ENCODE data around the gene PTPN23. TPM values are rescaled to one million over a fixed set of nuclear protein-coding genes. Genes with fewer than 3 reads are reported as not detected.

Gene PTPN23, protein sequence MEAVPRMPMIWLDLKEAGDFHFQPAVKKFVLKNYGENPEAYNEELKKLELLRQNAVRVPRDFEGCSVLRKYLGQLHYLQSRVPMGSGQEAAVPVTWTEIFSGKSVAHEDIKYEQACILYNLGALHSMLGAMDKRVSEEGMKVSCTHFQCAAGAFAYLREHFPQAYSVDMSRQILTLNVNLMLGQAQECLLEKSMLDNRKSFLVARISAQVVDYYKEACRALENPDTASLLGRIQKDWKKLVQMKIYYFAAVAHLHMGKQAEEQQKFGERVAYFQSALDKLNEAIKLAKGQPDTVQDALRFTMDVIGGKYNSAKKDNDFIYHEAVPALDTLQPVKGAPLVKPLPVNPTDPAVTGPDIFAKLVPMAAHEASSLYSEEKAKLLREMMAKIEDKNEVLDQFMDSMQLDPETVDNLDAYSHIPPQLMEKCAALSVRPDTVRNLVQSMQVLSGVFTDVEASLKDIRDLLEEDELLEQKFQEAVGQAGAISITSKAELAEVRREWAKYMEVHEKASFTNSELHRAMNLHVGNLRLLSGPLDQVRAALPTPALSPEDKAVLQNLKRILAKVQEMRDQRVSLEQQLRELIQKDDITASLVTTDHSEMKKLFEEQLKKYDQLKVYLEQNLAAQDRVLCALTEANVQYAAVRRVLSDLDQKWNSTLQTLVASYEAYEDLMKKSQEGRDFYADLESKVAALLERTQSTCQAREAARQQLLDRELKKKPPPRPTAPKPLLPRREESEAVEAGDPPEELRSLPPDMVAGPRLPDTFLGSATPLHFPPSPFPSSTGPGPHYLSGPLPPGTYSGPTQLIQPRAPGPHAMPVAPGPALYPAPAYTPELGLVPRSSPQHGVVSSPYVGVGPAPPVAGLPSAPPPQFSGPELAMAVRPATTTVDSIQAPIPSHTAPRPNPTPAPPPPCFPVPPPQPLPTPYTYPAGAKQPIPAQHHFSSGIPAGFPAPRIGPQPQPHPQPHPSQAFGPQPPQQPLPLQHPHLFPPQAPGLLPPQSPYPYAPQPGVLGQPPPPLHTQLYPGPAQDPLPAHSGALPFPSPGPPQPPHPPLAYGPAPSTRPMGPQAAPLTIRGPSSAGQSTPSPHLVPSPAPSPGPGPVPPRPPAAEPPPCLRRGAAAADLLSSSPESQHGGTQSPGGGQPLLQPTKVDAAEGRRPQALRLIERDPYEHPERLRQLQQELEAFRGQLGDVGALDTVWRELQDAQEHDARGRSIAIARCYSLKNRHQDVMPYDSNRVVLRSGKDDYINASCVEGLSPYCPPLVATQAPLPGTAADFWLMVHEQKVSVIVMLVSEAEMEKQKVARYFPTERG (N-terminal part only)
- total RNA-seq (2021) (44.1 to 53.5 TPM (median 49.8 TPM) in 3 replicates), Bru-seq, nascent RNA (percentile 60 among the genes with signal in this experiment)
- long read RNA-seq, experiment 1, full-length matches to known transcripts: 7 of 35 reads
- long read RNA-seq, experiment 1, partial matches to known transcripts: 19 of 35 reads
- long read RNA-seq, experiment 1, other reads (novel, unspliced or antisense): 9 of 35 reads
- long read RNA-seq, experiment 2, full-length matches to known transcripts: 3 of 55 reads
- long read RNA-seq, experiment 2, partial matches to known transcripts: 44 of 55 reads
- long read RNA-seq, experiment 2, other reads (novel, unspliced or antisense): 8 of 55 reads
- long read RNA-seq, experiment 3: 0 reads

DNA sequence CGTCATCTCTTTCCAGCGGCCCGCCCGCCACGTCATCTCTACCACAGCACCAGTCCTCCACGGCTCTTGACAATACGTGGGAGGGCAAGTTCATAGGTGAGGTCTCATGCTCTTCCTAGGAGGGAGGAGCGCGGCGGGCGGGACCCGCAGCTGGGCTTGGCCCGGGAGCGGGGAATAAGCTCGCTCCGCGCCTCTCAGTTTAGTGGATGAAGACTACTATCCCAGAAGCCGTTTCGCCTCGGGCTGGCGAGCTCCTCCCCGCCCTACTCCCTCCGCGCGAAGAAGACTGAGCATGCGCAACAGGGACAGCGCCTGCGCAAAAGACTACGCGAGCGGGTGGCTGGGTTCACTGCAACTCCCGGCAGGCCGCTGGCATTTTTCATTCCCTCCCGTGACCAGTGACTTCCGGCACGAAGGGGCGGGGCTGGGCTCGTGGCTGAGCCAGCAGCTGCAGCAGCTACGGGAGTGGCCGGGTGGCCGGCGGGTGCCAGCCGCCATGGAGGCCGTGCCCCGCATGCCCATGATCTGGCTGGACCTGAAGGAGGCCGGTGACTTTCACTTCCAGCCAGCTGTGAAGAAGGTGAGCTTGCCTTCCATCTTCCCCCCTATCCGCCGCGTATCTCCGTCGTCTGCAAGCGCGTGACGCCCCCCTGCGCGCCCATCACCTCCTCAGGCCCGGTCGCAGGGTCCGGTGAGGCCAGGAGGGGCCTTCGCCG, at the start of gene PTPN23:
TSS of gene PTPN23 (plus strand) at position 421 of the 716 bp plus-strand sequence. CDS start at position 497, 76 bp downstream.
- peak within 1 kb of the TSS; percentile 100 for H3K27ac Mint-ChIP-seq
- peaks cover 21% of the 10 kb centered on the region for H3K4me1 Mint-ChIP-seq
- CTCF ChIA-PET: interaction anchor here (0.6 to 2.2 kb wide), 13 partner anchors 10 to 471 kb away, joined by 3 to 37 read pairs (median 4); partner anchors contain the start of genes NBEAL2 and SETD2
- peak; percentile 98 for DNase-seq (ENCODE audit: low spot score)
- peak; percentile 79 for ATAC-seq
- H3K9me3 Mint-ChIP-seq: no peaks in the 10 kb centered on the region
- H3K27me3 Mint-ChIP-seq (ENCODE audit: low read depth): no peaks in the 10 kb centered on the region
- peak within 1 kb of the TSS; percentile 100 for H3K4me3 Mint-ChIP-seq
- no peaks in the 10 kb centered on the region for H3K36me3 Mint-ChIP-seq
- POLR2A ChIA-PET: interaction anchor here (0.7 to 1.4 kb wide), 8 partner anchors 9 to 536 kb away, joined by 3 to 8 read pairs (median 3); no protein-coding TSS in a partner anchor
- TF ChIP-seq IRF2 (CRISPR knock-in tag; IDR thresholded peaks at IDR 0.05; ENCODE audit: borderline replicate concordance, low read depth) (no peak; the same call in 1 of the 2 replicates), GABPB1 (CRISPR knock-in tag; IDR thresholded peaks at IDR 0.05) (peak; percentile 79; the same call in 1 of the 2 replicates), ZNF138 (CRISPR knock-in tag; conservative IDR thresholded peaks at IDR 0.05) (no peak), NFATC4 (CRISPR knock-in tag; IDR thresholded peaks at IDR 0.05) (no peak), ZNF317 (CRISPR knock-in tag; IDR thresholded peaks at IDR 0.05; ENCODE audit: borderline replicate concordance, low read depth) (no peak), RORB (CRISPR knock-in tag; IDR thresholded peaks at IDR 0.05) (no peak), ZNF423 (CRISPR knock-in tag; IDR thresholded peaks at IDR 0.05) (no peak)
- TF ChIP-seq, protein P1, sequence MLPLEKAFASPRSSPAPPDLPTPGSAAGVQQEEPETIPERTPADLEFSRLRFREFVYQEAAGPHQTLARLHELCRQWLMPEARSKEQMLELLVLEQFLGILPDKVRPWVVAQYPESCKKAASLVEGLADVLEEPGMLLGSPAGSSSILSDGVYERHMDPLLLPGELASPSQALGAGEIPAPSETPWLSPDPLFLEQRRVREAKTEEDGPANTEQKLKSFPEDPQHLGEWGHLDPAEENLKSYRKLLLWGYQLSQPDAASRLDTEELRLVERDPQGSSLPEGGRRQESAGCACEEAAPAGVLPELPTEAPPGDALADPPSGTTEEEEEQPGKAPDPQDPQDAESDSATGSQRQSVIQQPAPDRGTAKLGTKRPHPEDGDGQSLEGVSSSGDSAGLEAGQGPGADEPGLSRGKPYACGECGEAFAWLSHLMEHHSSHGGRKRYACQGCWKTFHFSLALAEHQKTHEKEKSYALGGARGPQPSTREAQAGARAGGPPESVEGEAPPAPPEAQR (CRISPR knock-in tag; IDR thresholded peaks at IDR 0.05): no peak
- TF ChIP-seq, protein P2, sequence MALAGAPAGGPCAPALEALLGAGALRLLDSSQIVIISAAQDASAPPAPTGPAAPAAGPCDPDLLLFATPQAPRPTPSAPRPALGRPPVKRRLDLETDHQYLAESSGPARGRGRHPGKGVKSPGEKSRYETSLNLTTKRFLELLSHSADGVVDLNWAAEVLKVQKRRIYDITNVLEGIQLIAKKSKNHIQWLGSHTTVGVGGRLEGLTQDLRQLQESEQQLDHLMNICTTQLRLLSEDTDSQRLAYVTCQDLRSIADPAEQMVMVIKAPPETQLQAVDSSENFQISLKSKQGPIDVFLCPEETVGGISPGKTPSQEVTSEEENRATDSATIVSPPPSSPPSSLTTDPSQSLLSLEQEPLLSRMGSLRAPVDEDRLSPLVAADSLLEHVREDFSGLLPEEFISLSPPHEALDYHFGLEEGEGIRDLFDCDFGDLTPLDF (CRISPR knock-in tag; IDR thresholded peaks at IDR 0.05): no peak
- TF ChIP-seq, protein P3, sequence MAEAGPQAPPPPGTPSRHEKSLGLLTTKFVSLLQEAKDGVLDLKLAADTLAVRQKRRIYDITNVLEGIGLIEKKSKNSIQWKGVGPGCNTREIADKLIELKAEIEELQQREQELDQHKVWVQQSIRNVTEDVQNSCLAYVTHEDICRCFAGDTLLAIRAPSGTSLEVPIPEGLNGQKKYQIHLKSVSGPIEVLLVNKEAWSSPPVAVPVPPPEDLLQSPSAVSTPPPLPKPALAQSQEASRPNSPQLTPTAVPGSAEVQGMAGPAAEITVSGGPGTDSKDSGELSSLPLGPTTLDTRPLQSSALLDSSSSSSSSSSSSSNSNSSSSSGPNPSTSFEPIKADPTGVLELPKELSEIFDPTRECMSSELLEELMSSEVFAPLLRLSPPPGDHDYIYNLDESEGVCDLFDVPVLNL (CRISPR knock-in tag; IDR thresholded peaks at IDR 0.05; ENCODE audit: borderline replicate concordance, low read depth): no peak
- TF ChIP-seq, protein P4, sequence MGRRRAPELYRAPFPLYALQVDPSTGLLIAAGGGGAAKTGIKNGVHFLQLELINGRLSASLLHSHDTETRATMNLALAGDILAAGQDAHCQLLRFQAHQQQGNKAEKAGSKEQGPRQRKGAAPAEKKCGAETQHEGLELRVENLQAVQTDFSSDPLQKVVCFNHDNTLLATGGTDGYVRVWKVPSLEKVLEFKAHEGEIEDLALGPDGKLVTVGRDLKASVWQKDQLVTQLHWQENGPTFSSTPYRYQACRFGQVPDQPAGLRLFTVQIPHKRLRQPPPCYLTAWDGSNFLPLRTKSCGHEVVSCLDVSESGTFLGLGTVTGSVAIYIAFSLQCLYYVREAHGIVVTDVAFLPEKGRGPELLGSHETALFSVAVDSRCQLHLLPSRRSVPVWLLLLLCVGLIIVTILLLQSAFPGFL (CRISPR knock-in tag; IDR thresholded peaks at IDR 0.05; ENCODE audit: borderline replicate concordance): no peak
- TF ChIP-seq, protein P5, sequence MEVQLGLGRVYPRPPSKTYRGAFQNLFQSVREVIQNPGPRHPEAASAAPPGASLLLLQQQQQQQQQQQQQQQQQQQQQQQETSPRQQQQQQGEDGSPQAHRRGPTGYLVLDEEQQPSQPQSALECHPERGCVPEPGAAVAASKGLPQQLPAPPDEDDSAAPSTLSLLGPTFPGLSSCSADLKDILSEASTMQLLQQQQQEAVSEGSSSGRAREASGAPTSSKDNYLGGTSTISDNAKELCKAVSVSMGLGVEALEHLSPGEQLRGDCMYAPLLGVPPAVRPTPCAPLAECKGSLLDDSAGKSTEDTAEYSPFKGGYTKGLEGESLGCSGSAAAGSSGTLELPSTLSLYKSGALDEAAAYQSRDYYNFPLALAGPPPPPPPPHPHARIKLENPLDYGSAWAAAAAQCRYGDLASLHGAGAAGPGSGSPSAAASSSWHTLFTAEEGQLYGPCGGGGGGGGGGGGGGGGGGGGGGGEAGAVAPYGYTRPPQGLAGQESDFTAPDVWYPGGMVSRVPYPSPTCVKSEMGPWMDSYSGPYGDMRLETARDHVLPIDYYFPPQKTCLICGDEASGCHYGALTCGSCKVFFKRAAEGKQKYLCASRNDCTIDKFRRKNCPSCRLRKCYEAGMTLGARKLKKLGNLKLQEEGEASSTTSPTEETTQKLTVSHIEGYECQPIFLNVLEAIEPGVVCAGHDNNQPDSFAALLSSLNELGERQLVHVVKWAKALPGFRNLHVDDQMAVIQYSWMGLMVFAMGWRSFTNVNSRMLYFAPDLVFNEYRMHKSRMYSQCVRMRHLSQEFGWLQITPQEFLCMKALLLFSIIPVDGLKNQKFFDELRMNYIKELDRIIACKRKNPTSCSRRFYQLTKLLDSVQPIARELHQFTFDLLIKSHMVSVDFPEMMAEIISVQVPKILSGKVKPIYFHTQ (CRISPR knock-in tag; IDR thresholded peaks at IDR 0.05): peak; percentile 1; the same call in 1 of the 2 replicates
- TF ChIP-seq, protein P6, sequence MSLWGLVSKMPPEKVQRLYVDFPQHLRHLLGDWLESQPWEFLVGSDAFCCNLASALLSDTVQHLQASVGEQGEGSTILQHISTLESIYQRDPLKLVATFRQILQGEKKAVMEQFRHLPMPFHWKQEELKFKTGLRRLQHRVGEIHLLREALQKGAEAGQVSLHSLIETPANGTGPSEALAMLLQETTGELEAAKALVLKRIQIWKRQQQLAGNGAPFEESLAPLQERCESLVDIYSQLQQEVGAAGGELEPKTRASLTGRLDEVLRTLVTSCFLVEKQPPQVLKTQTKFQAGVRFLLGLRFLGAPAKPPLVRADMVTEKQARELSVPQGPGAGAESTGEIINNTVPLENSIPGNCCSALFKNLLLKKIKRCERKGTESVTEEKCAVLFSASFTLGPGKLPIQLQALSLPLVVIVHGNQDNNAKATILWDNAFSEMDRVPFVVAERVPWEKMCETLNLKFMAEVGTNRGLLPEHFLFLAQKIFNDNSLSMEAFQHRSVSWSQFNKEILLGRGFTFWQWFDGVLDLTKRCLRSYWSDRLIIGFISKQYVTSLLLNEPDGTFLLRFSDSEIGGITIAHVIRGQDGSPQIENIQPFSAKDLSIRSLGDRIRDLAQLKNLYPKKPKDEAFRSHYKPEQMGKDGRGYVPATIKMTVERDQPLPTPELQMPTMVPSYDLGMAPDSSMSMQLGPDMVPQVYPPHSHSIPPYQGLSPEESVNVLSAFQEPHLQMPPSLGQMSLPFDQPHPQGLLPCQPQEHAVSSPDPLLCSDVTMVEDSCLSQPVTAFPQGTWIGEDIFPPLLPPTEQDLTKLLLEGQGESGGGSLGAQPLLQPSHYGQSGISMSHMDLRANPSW (CRISPR knock-in tag; conservative IDR thresholded peaks at IDR 0.05; ENCODE audit: low read depth): no peak
- TF ChIP-seq, protein P7, sequence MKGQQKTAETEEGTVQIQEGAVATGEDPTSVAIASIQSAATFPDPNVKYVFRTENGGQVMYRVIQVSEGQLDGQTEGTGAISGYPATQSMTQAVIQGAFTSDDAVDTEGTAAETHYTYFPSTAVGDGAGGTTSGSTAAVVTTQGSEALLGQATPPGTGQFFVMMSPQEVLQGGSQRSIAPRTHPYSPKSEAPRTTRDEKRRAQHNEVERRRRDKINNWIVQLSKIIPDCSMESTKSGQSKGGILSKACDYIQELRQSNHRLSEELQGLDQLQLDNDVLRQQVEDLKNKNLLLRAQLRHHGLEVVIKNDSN (CRISPR knock-in tag; IDR thresholded peaks at IDR 0.05): peak; percentile 96
- TF ChIP-seq, protein P8, sequence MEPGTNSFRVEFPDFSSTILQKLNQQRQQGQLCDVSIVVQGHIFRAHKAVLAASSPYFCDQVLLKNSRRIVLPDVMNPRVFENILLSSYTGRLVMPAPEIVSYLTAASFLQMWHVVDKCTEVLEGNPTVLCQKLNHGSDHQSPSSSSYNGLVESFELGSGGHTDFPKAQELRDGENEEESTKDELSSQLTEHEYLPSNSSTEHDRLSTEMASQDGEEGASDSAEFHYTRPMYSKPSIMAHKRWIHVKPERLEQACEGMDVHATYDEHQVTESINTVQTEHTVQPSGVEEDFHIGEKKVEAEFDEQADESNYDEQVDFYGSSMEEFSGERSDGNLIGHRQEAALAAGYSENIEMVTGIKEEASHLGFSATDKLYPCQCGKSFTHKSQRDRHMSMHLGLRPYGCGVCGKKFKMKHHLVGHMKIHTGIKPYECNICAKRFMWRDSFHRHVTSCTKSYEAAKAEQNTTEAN (CRISPR knock-in tag; IDR thresholded peaks at IDR 0.05): 0 out of 2 replicates have a peak, but pooled peaks have one; percentile 74

All from WTC11 (cell line).